CD4-positive, alpha-beta T cell treated with Interleukin-4 for 1 hour (primary cell): Measurements from ENCODE around the gene PRR20E.
"Not testable (repeated sequence)": the region's sequence is repeated elsewhere in the genome, so short reads cannot be mapped to it uniquely, and the experiment has no call there.

Source experiments
- DNase-seq, 2 donors: peaks; one replicate each; pipeline ENCODE4 v3.0.0-alpha.2; 2020 to 2022

PRR20E gene

DNA sequence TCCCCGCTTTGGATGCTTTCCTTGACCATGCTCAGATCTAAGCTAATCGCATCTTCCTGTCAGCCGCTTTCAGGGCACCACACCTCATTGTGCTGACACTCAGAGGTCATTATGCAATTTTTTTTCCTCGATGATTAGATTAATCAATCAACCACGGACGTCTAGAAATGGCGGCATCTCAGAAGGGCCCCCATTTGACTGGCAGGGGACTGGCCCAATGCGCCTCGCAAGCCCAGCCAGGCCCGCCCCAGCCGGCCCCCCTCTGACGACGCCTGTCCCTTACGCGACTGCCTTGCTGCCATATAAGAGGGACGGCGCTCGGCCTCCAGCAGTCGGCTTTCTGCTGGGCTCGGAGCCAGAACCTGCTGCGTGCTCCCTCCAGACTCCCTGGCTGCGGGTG, at the start of gene PRR20E:
PRR20E (plus strand) TSS at position 301 of the 400 bp plus-strand sequence. CDS start 387 bp downstream, outside the sequence.
- not testable (repeated sequence) for DNase-seq

GRCh38 chr13:57123681-57124080, 43.3 kb upstream of the PRR20E start:
- no peak for DNase-seq

DNA sequence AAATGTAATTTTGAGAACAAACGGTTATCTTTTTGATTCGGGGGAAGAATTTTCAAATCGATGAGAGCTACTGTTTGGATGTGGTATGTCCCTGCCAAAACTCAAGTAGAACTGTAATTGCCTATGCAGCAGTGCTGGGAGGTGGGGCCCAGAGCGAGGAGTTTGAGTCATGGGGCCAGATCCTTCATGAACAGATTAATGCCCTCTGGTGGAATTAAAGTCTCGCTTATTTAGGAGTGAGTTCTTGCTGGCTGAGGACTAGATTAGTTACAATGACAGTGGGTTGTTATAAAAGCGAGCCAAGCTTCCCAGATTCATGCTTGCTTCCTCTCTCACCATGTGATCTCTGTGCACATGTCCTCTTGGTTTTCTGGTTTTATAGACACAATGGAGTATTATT, 38.1 kb upstream of the PRR20E start:
- DNase-seq, result no peak

DNA sequence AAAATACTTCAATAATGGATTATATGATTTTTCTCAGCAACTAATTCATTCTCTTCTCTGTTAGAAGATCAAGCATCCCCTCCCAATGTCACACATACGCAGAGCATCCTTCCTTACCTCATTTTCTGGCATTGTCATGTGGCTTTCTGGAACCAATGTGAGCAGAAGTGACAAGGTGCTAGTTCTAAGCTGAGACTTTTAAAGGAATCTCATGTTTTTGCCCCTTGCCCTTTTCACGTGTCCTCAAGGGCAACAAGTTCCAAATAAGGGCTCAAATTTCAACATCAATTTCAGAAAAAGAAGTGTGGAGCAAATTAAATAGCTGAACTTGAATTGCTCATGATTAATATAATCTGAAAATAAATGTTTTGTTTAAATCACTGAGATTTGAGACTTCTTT, 30.9 kb upstream of the PRR20E start:
- DNase-seq, result no peak

- DNase-seq, result no peak
Observed at GRCh38 chr13:57137585-57137984, 29.4 kb upstream of the PRR20E start.

GRCh38 chr13:57138988-57139387, 28.0 kb upstream of the PRR20E start:
- no peak for DNase-seq

DNA sequence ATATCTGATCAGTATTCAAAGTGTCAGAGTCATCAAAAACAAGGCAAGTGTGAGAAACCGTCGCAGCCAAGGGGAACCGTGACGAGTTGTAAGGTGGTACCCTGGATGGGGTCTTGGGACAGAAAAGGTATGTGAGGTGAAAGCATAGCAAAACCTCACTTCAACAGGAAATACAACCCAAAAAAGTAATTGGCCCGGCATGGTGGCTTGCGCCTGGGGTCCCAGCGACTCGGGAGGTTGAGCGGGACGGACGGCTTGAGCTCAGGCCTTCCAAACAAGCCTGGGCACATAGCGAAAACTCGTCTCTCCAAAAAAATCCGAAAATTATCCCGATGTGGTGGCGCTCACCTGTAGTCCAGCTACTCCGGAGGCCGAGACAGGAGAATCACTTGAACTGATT, 27.2 kb upstream of the PRR20E start:
- not testable (repeated sequence) for DNase-seq

GRCh38 chr13:57140235-57140968, 26.6 kb upstream of the PRR20E start, which contains the start of gene PRR20A:
TSS of gene PRR20A (plus strand) at chr13:57140918. CDS start at chr13:57141305, 387 bp downstream.
- DNase-seq, result not testable (repeated sequence)

DNA sequence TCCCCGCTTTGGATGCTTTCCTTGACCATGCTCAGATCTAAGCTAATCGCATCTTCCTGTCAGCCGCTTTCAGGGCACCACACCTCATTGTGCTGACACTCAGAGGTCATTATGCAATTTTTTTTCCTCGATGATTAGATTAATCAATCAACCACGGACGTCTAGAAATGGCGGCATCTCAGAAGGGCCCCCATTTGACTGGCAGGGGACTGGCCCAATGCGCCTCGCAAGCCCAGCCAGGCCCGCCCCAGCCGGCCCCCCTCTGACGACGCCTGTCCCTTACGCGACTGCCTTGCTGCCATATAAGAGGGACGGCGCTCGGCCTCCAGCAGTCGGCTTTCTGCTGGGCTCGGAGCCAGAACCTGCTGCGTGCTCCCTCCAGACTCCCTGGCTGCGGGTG, 19.8 kb upstream of the PRR20E start, which contains the start of gene PRR20B:
PRR20B (plus strand) TSS at position 301 of the 400 bp plus-strand sequence. CDS start 387 bp downstream, outside the sequence.
- DNase-seq, result not testable (repeated sequence)

DNA sequence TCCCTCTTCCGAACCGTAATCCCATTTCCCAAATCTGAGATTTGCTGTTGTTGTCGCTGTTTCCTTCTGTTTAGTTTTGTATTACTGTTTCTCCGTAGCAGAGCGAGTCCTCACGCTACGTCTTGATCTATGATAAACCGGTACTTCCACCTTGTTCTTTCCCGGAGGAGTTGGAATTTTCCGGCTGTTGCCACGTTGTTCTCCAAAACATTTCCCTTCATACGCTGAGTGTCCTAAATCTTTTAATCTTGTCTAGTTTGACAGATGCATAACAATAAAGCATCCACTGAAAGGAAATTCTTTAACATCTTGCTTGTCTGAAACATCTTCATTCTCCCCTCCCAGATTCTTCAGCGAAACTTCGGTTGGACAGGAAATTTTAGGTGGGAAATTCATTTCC, 18.9 kb upstream of the PRR20E start:
- DNase-seq, result not testable (repeated sequence)

DNA sequence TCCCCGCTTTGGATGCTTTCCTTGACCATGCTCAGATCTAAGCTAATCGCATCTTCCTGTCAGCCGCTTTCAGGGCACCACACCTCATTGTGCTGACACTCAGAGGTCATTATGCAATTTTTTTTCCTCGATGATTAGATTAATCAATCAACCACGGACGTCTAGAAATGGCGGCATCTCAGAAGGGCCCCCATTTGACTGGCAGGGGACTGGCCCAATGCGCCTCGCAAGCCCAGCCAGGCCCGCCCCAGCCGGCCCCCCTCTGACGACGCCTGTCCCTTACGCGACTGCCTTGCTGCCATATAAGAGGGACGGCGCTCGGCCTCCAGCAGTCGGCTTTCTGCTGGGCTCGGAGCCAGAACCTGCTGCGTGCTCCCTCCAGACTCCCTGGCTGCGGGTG, 13.2 kb upstream of the PRR20E start, which contains the start of gene PRR20C:
PRR20C (plus strand) TSS at position 301 of the 400 bp plus-strand sequence. CDS start 387 bp downstream, outside the sequence.
- DNase-seq, result not testable (repeated sequence)

- DNase-seq, result not testable (repeated sequence)
Observed at GRCh38 chr13:57160332-57160731, 6.7 kb upstream of the PRR20E start, which contains the start of gene PRR20D. TSS of gene PRR20D (plus strand) at chr13:57160632. CDS start at chr13:57161019, 387 bp downstream.

DNA sequence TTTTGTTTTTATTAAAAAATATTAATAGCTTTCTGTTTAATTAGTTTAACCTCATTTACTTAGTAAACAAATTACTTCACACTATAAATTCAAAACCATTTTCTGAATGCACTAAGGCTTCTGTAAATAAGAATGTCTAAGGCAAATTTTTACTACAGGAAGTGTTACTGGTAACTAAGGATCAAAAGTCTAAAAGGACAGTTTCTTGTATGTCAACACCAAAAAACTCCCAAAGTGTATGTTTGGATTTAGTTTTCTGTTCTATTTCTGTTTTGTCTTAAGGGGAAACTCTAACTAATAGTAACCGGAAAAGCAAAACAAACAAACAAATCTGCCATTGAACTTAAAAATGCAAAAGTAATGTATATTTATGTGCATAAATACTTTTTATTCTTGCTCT, 24.7 kb downstream of the PRR20E start:
- DNase-seq, result no peak

DNA sequence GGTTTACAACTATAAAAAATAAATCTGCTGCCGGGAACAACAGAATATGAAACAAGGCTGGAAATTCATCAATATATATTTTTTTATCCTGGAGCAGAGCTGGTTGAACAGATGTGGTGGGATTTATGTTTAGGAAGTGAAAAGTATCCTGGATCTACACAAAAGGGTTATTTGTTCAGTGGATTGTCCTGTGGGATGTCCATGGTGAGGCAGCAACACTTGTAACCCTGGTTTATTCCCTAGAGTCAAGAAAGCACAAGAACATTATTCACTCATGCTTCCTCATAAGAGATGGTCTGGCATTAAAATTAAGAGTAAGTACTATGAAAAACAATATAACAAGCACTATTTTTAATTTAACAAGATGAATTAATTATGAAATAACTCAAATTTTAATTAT, 46.0 kb downstream of the PRR20E start:
- no peak for DNase-seq
